Sigmoid colon (tissue), 4 donors: ENCODE data around the gene GPR15LG.

Experiments used
- EP300 ChIP-seq, 4 donors: sonication (generic); formaldehyde crosslinking; IDR thresholded peaks; one replicate each; pipeline ENCODE4 v1.6.1; 2017; ENCODE audit warnings: antibody characterized with exemption in 4 of 4
- POLR2A ChIP-seq, 2 donors: fragments of 450-650 bp; IDR thresholded peaks; one replicate each; pipeline ENCODE4 v1.6.1; 2016; ENCODE audit warnings: antibody characterized with exemption in 2 of 2, mild to moderate bottlenecking in 2 of 2, moderate library complexity in 2 of 2
- POLR2AphosphoS5 ChIP-seq, 4 donors: sonication (generic); formaldehyde crosslinking; IDR thresholded peaks; one replicate each; pipeline ENCODE4 v1.6.1; 2017; ENCODE audit warnings: antibody characterized with exemption in 4 of 4
- TF ChIP-seq, protein P1 (sequence below), 4 experiments: fragments of 450-650 bp in 3 of 4; fragments of 200-600 bp in 1 of 4; IDR thresholded peaks; one replicate each; pipeline ENCODE4 v1.5.1; 2016 to 2019; ENCODE audit warnings: antibody characterized with exemption in 4 of 4, mild to moderate bottlenecking in 3 of 4, moderate library complexity in 2 of 4

DNA sequence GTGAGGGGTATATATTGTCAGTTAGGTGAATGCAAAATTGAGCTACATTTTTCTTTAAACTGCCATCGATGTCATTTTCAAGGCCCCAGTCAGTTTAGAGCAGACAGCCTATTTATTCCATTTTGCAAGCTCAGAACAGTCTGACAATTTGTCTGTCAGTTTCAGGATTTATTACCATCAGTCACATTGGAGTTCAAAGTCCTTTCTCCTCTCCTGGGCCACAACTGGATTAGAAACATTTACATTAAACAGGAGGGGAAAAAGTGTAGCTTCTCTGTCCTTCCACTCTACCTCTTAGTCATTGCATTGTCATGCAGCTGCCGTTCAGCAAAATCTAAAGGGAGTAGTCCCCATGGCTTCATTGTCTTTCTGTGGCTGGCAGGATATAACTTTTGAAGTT, 37.8 kb upstream of the GPR15LG start:
- TF ChIP-seq, protein P1, sequence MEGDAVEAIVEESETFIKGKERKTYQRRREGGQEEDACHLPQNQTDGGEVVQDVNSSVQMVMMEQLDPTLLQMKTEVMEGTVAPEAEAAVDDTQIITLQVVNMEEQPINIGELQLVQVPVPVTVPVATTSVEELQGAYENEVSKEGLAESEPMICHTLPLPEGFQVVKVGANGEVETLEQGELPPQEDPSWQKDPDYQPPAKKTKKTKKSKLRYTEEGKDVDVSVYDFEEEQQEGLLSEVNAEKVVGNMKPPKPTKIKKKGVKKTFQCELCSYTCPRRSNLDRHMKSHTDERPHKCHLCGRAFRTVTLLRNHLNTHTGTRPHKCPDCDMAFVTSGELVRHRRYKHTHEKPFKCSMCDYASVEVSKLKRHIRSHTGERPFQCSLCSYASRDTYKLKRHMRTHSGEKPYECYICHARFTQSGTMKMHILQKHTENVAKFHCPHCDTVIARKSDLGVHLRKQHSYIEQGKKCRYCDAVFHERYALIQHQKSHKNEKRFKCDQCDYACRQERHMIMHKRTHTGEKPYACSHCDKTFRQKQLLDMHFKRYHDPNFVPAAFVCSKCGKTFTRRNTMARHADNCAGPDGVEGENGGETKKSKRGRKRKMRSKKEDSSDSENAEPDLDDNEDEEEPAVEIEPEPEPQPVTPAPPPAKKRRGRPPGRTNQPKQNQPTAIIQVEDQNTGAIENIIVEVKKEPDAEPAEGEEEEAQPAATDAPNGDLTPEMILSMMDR (IDR thresholded peaks at IDR 0.05), result no peak
- TF ChIP-seq EP300 (IDR thresholded peaks at IDR 0.05), result no peak
- TF ChIP-seq POLR2A (IDR thresholded peaks at IDR 0.05), result no peak
- TF ChIP-seq POLR2AphosphoS5 (IDR thresholded peaks at IDR 0.05), result no peak
